Tibial artery (tissue), 4 donors: ENCODE data around the gene ADAP2.

Experiments
- DNase-seq, 2 donors: peaks; one replicate each; pipeline ENCODE4 v3.0.0-alpha.2; 2019
- H3K27ac ChIP-seq, 2 donors: fragments of 200-600 bp; sonication (generic) in 1 of 2; 1 replicate in 1 of 2; 2 replicates in 1 of 2; pipeline ENCODE4 v1.5.1; 2018 to 2019; ENCODE audit warnings: mild to moderate bottlenecking in 1 of 2
- H3K27me3 ChIP-seq, 2 donors: fragments of 200-600 bp; sonication (generic) in 1 of 2; one replicate each; pipeline versions ENCODE4 v1.5.1 to v1.6.0; 2016 to 2019
- H3K36me3 ChIP-seq, 3 donors: fragments of 200-600 bp; sonication (generic) in 2 of 3; one replicate each; pipeline ENCODE4 v1.5.1; 2016 to 2019; ENCODE audit warnings: mild to moderate bottlenecking in 2 of 3
- H3K4me1 ChIP-seq, 4 donors: fragments of 200-600 bp; sonication (generic) in 2 of 4; 1 replicate in 3 of 4; 2 replicates in 1 of 4; pipeline ENCODE4 v1.5.1; 2016 to 2019
- H3K4me3 ChIP-seq, 2 donors: fragments of 200-600 bp; sonication (generic) in 1 of 2; 1 replicate in 1 of 2; 2 replicates in 1 of 2; pipeline ENCODE4 v1.5.1; 2018 to 2019; ENCODE audit warnings: mild to moderate bottlenecking in 2 of 2
- H3K9me3 ChIP-seq, 3 donors: fragments of 200-600 bp; sonication (generic) in 1 of 3; one replicate each; pipeline ENCODE4 v1.5.1; 2016 to 2019
- CTCF ChIP-seq, 2 experiments: fragments of 200-600 bp in 1 of 2; fragments of 450-650 bp in 1 of 2; IDR thresholded peaks; one replicate each; pipeline ENCODE4 v1.5.1; 2017 to 2019; ENCODE audit warnings: antibody characterized with exemption in 2 of 2, mild to moderate bottlenecking in 1 of 2, moderate library complexity in 1 of 2
- intact Hi-C: fragments of 100-400 bp; cut with DNase I; formaldehyde crosslinking; loops from one replicate; pipeline ENCODE4 v1.15.0; 2023; ENCODE audit warnings: low total_unique reads

Gene ADAP2

GRCh38 chr17:30921544-30922196 lies at the start of gene ADAP2:
Gene ADAP2 (plus strand): TSS chr17:30921945. CDS start chr17:30922015, 70 bp downstream.
- peak within 1 kb of the TSS in 1 of 2 donors; percentile 16 for H3K27ac ChIP-seq
- TF ChIP-seq CTCF (IDR thresholded peaks at IDR 0.05): no peak
- peak; percentile 53 to 68 for DNase-seq
- no peaks in the 10 kb centered on the region for H3K36me3 ChIP-seq
- intact Hi-C loops: no loop called here
- peak within 1 kb of the TSS; percentile 42 to 55 for H3K4me3 ChIP-seq
- H3K27me3 ChIP-seq: peaks cover 6 to 37% of the 10 kb centered on the region in 2 donors
- no peaks in the 10 kb centered on the region for H3K9me3 ChIP-seq
- H3K4me1 ChIP-seq: peaks cover 0 to 19% (median 14%) of the 10 kb centered on the region in 4 donors

GRCh38 chr17:30886187-30886586 lies 35.6 kb upstream of the ADAP2 start:
- Histone ChIP-seq H3K9me3 (no peaks in the 10 kb centered on the region), H3K27ac (no peak overlapping the region), H3K4me3 (no peak overlapping the region), H3K36me3 (peaks cover 0 to 9% (median 0%) of the 10 kb centered on the region in 3 donors), H3K4me1 (no peaks in the 10 kb centered on the region), H3K27me3 (no peaks in the 10 kb centered on the region)
- no peak for DNase-seq
- intact Hi-C loops: no loop called here
- TF ChIP-seq CTCF (IDR thresholded peaks at IDR 0.05): no peak

- Histone ChIP-seq H3K9me3 (no peaks in the 10 kb centered on the region), H3K27ac (no peak overlapping the region), H3K36me3 (peaks cover 0 to 21% (median 12%) of the 10 kb centered on the region in 3 donors), H3K4me1 (no peaks in the 10 kb centered on the region), H3K4me3 (no peak overlapping the region), H3K27me3 (no peaks in the 10 kb centered on the region)
- no peak for DNase-seq
- TF ChIP-seq CTCF (IDR thresholded peaks at IDR 0.05): no peak
- intact Hi-C loops: no loop called here
These were observed 27.5 kb upstream of the ADAP2 start for GRCh38 chr17:30894236-30894635.

GRCh38 chr17:30897311-30897710 lies 24.4 kb upstream of the ADAP2 start:
- Histone ChIP-seq H3K27me3 (no peaks in the 10 kb centered on the region), H3K9me3 (no peaks in the 10 kb centered on the region), H3K27ac (no peak overlapping the region), H3K4me1 (no peaks in the 10 kb centered on the region), H3K4me3 (no peak overlapping the region), H3K36me3 (peaks cover 0 to 35% (median 23%) of the 10 kb centered on the region in 3 donors)
- DNase-seq: no peak
- no peak for TF ChIP-seq CTCF (IDR thresholded peaks at IDR 0.05)
- intact Hi-C loops: no loop called here

- Histone ChIP-seq H3K9me3 (no peaks in the 10 kb centered on the region), H3K27me3 (no peaks in the 10 kb centered on the region), H3K36me3 (peaks cover 0 to 15% (median 6%) of the 10 kb centered on the region in 3 donors), H3K4me1 (peaks cover 0 to 22% (median 10%) of the 10 kb centered on the region in 4 donors), H3K4me3 (peak overlapping the region; percentile 57 to 82), H3K27ac (peak overlapping the region; percentile 84 to 96)
- TF ChIP-seq CTCF (IDR thresholded peaks at IDR 0.05): no peak
- no peak for DNase-seq
- intact Hi-C loops: no loop called here
These were observed 16.0 kb upstream of the ADAP2 start for GRCh38 chr17:30905742-30906100.
